Gastrocnemius medialis (tissue), 4 donors: ENCODE measurements around the gene RABL6. TPM values are rescaled to one million over a fixed set of nuclear protein-coding genes. Genes with fewer than 3 reads are reported as not detected.

Experiments
- ATAC-seq, 2 donors: fragments of 150-250 bp; one replicate each; pipeline ENCODE4 v1.9.1; 2016
- DNase-seq, 2 donors: peaks; one replicate each; pipeline ENCODE4 v3.0.0-alpha.2; 2019
- H3K27ac ChIP-seq, 4 donors: fragments of 200-600 bp; sonication (generic); 1 replicate in 1 of 4; 2 replicates in 3 of 4; pipeline ENCODE4 v1.5.1; 2016 to 2018; ENCODE audit warnings: mild to moderate bottlenecking in 2 of 4, moderate library complexity in 1 of 4
- H3K27me3 ChIP-seq, 3 donors: fragments of 200-600 bp; sonication (generic) in 2 of 3; 1 replicate in 1 of 3; 2 replicates in 2 of 3; pipeline versions ENCODE4 v1.5.1 to v1.6.0; 2016 to 2019; ENCODE audit warnings: mild to moderate bottlenecking in 1 of 3, moderate library complexity in 1 of 3
- H3K36me3 ChIP-seq, 2 donors: fragments of 200-600 bp; sonication (generic) in 1 of 2; one replicate each; pipeline ENCODE4 v1.5.1; 2017 to 2018
- H3K4me1 ChIP-seq, 2 donors: fragments of 200-600 bp; sonication (generic) in 1 of 2; one replicate each; pipeline ENCODE4 v1.5.1; 2016 to 2017; ENCODE audit warnings: mild to moderate bottlenecking in 2 of 2
- H3K4me3 ChIP-seq, 4 donors: fragments of 200-600 bp; sonication (generic) in 3 of 4; 1 replicate in 1 of 4; 2 replicates in 3 of 4; pipeline ENCODE4 v1.5.1; 2016 to 2019; ENCODE audit warnings: mild to moderate bottlenecking in 2 of 4
- H3K9me3 ChIP-seq, 3 donors: fragments of 200-600 bp; sonication (generic) in 2 of 3; 1 replicate in 1 of 3; 2 replicates in 2 of 3; pipeline ENCODE4 v1.5.1; 2016 to 2019
- POLR2A ChIP-seq, 2 donors: fragments of 450-650 bp; IDR thresholded peaks; one replicate each; pipeline ENCODE4 v1.6.1; 2017; ENCODE audit warnings: antibody characterized with exemption in 2 of 2, mild to moderate bottlenecking in 2 of 2, moderate library complexity in 2 of 2
- in situ Hi-C, 4 donors: fragments of 200-750 bp; cut with MboI; loops; one replicate each; pipeline versions ENCODE4 v1.15.0 to v1.8.0; 2017; ENCODE audit warnings: low sequenced_read_pairs in 4 of 4
- intact Hi-C: fragments of 100-400 bp; cut with DNase I; formaldehyde crosslinking; loops from one replicate; pipeline ENCODE4 v1.15.1; 2023; ENCODE audit warnings: low total_unique reads
- total RNA-seq, 4 donors: library from RNA; depleted of rRNA; stranded (reverse); fragments of >200 nt; gene quantifications; one replicate each; pipeline versions ENCODE4 v1.1.0 to v1.2.3, GENCODE V29; 2016
- TF ChIP-seq, protein P1 (sequence below), 5 experiments: fragments of 450-650 bp in 3 of 5; fragments of 200-600 bp in 2 of 5; sonication (generic) in 2 of 5; IDR thresholded peaks in 4 of 5; conservative IDR thresholded peaks in 1 of 5; 1 replicate in 4 of 5; 2 replicates in 1 of 5; pipeline ENCODE4 v1.5.1; 2016 to 2019; ENCODE audit warnings: antibody characterized with exemption in 5 of 5, mild to moderate bottlenecking in 3 of 5, moderate library complexity in 3 of 5

Gene RABL6
- total RNA-seq, 4 donors from 2014 or later, result 84.9 to 121 (median 105) TPM

DNA sequence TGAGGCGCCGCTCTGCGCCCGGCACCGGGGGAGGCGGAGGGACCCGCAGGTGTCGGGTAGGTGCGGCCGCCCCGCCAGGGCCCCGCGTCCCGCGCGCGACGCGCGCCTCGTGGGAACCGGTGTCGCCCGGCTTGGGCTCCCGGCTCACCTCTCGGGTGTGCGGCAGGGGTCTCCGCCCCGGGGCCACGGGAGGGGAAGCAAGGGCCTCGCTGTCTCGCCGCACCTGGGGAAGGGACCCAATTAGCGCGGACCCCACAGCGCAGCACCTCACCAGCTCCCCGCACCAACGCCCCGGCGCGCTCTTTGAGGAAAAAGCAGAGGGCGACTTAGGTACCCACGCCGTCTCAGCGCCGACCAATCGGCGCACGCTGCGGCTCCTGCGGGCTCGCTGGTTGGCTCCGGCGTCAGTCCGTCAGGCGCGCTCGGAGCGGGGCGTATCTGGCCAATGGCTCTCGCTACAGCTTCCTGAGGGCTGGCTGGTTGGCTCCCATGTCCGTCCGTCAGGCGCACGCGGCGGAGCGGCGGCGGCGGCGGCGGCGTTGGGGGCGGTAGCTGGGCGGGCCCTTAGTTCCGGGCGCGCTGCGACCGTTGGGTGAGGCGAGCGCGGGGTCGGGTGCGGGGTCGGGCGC lies 78.3 kb downstream of the RABL6 start, which contains the start of gene TRAF2:
Gene TRAF2 (plus strand): TSS at position 567 of the 629 bp plus-strand sequence. CDS start 12,225 bp downstream, outside the sequence.
- H3K4me3 ChIP-seq, result peak within 1 kb of the TSS; percentile 75 to 91 (median 82)
- peak; percentile 97 to 98 for ATAC-seq
- in situ Hi-C loops, result no loop called here
- no peaks in the 10 kb centered on the region for H3K27me3 ChIP-seq
- H3K27ac ChIP-seq, result peak within 1 kb of the TSS; percentile 84 to 92 (median 90)
- peak; percentile 97 to 98 for DNase-seq
- intact Hi-C loops, result loop anchor here (1.0 to 5.0 kb wide), 7 partner anchors 20 to 201 kb away; partner anchors contain the start of genes EDF1, FBXW5, MAN1B1 and PAXX
- H3K4me1 ChIP-seq, result peaks cover 13 to 14% of the 10 kb centered on the region in 2 donors
- H3K36me3 ChIP-seq, result peaks cover 0 to 7% of the 10 kb centered on the region in 2 donors
- no peaks in the 10 kb centered on the region for H3K9me3 ChIP-seq
- TF ChIP-seq, protein P1, sequence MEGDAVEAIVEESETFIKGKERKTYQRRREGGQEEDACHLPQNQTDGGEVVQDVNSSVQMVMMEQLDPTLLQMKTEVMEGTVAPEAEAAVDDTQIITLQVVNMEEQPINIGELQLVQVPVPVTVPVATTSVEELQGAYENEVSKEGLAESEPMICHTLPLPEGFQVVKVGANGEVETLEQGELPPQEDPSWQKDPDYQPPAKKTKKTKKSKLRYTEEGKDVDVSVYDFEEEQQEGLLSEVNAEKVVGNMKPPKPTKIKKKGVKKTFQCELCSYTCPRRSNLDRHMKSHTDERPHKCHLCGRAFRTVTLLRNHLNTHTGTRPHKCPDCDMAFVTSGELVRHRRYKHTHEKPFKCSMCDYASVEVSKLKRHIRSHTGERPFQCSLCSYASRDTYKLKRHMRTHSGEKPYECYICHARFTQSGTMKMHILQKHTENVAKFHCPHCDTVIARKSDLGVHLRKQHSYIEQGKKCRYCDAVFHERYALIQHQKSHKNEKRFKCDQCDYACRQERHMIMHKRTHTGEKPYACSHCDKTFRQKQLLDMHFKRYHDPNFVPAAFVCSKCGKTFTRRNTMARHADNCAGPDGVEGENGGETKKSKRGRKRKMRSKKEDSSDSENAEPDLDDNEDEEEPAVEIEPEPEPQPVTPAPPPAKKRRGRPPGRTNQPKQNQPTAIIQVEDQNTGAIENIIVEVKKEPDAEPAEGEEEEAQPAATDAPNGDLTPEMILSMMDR (IDR thresholded peaks at IDR 0.05 in 4 of 5, conservative IDR thresholded peaks at IDR 0.05 in 1 of 5), result no peak
- TF ChIP-seq POLR2A (IDR thresholded peaks at IDR 0.05), result peak; percentile 58 to 81

GRCh38 chr9:136886610-136887597 lies 79.2 kb downstream of the RABL6 start:
- Histone ChIP-seq H3K4me3 (peak overlapping the region; percentile 75 to 91 (median 82)), H3K4me1 (peaks cover 13 to 14% of the 10 kb centered on the region in 2 donors), H3K27ac (peak overlapping the region; percentile 84 to 92 (median 90)), H3K36me3 (peaks cover 0 to 7% of the 10 kb centered on the region in 2 donors), H3K9me3 (no peaks in the 10 kb centered on the region), H3K27me3 (no peaks in the 10 kb centered on the region)
- no peak for TF ChIP-seq POLR2A (IDR thresholded peaks at IDR 0.05)
- TF ChIP-seq, protein P1 (IDR thresholded peaks at IDR 0.05 in 4 of 5, conservative IDR thresholded peaks at IDR 0.05 in 1 of 5), result no peak
- intact Hi-C loops (loop anchor here (1.0 to 5.0 kb wide), 7 partner anchors 21 to 200 kb away; partner anchors contain the start of genes EDF1, FBXW5, MAN1B1 and PAXX), in situ Hi-C loops (no loop called here)
- no peak for DNase-seq
- ATAC-seq, result peak; percentile 65 to 66

DNA sequence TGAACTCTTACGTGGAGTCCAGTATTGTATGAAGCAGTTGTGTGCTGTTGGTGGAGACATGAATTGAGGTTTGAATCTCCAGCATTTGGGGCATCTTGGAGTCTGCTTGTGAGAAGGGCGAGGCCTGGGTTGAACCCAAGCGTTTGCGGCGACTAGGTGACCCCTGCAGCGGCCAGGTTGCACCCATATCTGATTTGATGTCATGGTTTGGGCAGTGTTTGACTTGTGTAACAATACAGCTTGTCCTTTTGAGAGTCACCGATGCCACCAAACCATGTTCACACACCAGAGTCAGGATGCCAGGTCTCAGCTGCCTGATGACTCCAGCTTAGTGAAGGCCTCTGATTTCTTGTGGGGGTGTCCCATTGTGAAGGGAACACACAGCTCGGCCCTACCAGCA lies 80.7 kb downstream of the RABL6 start:
- ATAC-seq (no peak), DNase-seq (no peak)
- intact Hi-C loops, result loop anchor here (5.0 kb wide), 3 partner anchors 39 to 199 kb away; partner anchors contain the start of genes FBXW5 and MAN1B1
- Histone ChIP-seq H3K27ac (no peak overlapping the region), H3K4me1 (peaks cover 9 to 14% of the 10 kb centered on the region in 2 donors), H3K27me3 (no peaks in the 10 kb centered on the region), H3K9me3 (no peaks in the 10 kb centered on the region), H3K36me3 (peaks cover 0 to 7% of the 10 kb centered on the region in 2 donors), H3K4me3 (no peak overlapping the region)
- TF ChIP-seq, protein P1 (IDR thresholded peaks at IDR 0.05 in 4 of 5, conservative IDR thresholded peaks at IDR 0.05 in 1 of 5), result no peak
- TF ChIP-seq POLR2A (IDR thresholded peaks at IDR 0.05), result no peak
- in situ Hi-C loops, result no loop called here

- H3K9me3 ChIP-seq, result no peaks in the 10 kb centered on the region
- no peaks in the 10 kb centered on the region for H3K27me3 ChIP-seq
- no peak for ATAC-seq
- peaks cover 9 to 14% of the 10 kb centered on the region in 2 donors for H3K4me1 ChIP-seq
- H3K4me3 ChIP-seq, result no peak overlapping the region
- in situ Hi-C loops, result no loop called here
- no peak overlapping the region for H3K27ac ChIP-seq
- H3K36me3 ChIP-seq, result peaks cover 0 to 7% of the 10 kb centered on the region in 2 donors
- no peak for DNase-seq
- TF ChIP-seq, protein P1 (IDR thresholded peaks at IDR 0.05 in 4 of 5, conservative IDR thresholded peaks at IDR 0.05 in 1 of 5), result no peak
- no peak for TF ChIP-seq POLR2A (IDR thresholded peaks at IDR 0.05)
- intact Hi-C loops, result loop anchor here (5.0 kb wide), 3 partner anchors 37 to 197 kb away; partner anchors contain the start of genes FBXW5 and MAN1B1
Observed at GRCh38 chr9:136889858-136890257, 82.1 kb downstream of the RABL6 start.
